ENCODE results near the gene C2CD4D. TPM values are rescaled to one million over a fixed set of nuclear protein-coding genes. Genes with fewer than 3 reads are reported as not detected.

The C2CD4D gene
- total RNA-seq, 2 donors from 2014 or later = not detected

DNA sequence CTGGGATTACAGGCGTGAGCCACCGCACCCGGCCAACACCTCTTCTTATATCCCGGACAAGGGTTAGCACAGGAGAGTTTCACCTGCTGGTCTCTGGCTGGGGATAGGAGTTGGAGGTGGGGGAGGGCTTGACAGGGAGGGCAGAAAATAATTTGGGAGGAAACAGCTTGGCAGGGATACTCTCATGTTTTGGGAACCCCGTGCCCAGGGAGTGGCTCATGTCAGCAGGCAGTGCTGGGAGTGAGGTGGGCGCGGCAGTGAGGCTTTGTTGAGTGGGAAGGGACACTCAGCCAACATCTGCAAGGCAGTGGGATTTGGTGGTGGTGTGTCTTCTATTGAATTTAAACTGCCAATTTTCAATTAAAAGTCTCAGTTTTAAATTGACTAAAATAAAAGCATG is 15.0 kb upstream of the C2CD4D start:
- no peaks in the 10 kb centered on the region for H3K27me3 ChIP-seq (replicated peaks; ENCODE audit: insufficient read depth)
- TF ChIP-seq, protein P1, sequence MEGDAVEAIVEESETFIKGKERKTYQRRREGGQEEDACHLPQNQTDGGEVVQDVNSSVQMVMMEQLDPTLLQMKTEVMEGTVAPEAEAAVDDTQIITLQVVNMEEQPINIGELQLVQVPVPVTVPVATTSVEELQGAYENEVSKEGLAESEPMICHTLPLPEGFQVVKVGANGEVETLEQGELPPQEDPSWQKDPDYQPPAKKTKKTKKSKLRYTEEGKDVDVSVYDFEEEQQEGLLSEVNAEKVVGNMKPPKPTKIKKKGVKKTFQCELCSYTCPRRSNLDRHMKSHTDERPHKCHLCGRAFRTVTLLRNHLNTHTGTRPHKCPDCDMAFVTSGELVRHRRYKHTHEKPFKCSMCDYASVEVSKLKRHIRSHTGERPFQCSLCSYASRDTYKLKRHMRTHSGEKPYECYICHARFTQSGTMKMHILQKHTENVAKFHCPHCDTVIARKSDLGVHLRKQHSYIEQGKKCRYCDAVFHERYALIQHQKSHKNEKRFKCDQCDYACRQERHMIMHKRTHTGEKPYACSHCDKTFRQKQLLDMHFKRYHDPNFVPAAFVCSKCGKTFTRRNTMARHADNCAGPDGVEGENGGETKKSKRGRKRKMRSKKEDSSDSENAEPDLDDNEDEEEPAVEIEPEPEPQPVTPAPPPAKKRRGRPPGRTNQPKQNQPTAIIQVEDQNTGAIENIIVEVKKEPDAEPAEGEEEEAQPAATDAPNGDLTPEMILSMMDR (IDR thresholded peaks at IDR 0.05) = no peak
- DNase-seq (ENCODE audit: low spot score) = no peak

DNA sequence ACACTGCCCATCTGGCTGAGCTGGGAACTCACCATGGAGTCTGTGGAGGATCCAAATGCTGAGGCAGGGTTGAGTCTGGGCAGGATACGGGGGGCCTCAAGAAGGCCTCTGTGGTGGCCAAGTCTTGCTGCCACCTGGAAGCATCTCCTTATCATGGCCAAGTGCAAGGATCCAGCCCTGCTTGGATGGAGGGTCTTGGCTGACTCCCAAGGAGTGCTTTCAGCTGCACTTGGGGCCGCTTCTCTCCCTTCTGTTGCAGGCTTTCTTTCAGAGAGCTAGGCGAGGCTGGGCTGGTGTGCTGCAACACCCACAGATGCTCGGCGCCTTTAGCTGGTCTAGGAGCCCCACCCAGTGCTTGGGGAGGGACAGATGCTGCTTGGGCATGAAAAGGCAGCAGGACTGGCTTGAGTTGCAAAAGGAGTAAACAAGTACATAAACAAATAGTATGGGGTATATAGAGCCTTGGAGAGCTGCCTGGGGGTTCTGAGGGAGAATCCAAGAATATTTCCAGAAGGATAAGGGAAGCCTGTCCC is 13.9 kb upstream of the C2CD4D start, which contains the start of gene THEM5:
THEM5 (minus strand) TSS at position 302 of the 533 bp plus-strand sequence; CDS start at position 155, 147 bp downstream.
- ATAC-seq (ENCODE audit: insufficient number of reproducible peaks, low FRiP score, low read depth) (no peak), DNase-seq (ENCODE audit: low spot score) (no peak)
- Histone ChIP-seq H3K27me3 (replicated peaks; ENCODE audit: insufficient read depth) (no peaks in the 10 kb centered on the region), H3K4me3 (no peak within 1 kb of the TSS), H3K9me3 (no peaks in the 10 kb centered on the region), H3K4me1 (ENCODE audit: control insufficient read depth in 1 of 2, low read depth in 2 of 2) (peaks cover 0 to 13% of the 10 kb centered on the region in 2 donors), H3K36me3 (no peaks in the 10 kb centered on the region), H3K27ac (no peak within 1 kb of the TSS)
- TF ChIP-seq, protein P1 (IDR thresholded peaks at IDR 0.05) = no peak

More for the DNA sequence above, 15.0 kb upstream of the C2CD4D start:
- no peak overlapping the region for H3K27ac ChIP-seq
- no peak for ATAC-seq (ENCODE audit: insufficient number of reproducible peaks, low FRiP score, low read depth)
- H3K9me3 ChIP-seq = no peaks in the 10 kb centered on the region
- H3K4me3 ChIP-seq = no peak overlapping the region
- peaks cover 0 to 13% of the 10 kb centered on the region in 2 donors for H3K4me1 ChIP-seq (ENCODE audit: control insufficient read depth in 1 of 2, low read depth in 2 of 2)
- no peaks in the 10 kb centered on the region for H3K36me3 ChIP-seq

DNA sequence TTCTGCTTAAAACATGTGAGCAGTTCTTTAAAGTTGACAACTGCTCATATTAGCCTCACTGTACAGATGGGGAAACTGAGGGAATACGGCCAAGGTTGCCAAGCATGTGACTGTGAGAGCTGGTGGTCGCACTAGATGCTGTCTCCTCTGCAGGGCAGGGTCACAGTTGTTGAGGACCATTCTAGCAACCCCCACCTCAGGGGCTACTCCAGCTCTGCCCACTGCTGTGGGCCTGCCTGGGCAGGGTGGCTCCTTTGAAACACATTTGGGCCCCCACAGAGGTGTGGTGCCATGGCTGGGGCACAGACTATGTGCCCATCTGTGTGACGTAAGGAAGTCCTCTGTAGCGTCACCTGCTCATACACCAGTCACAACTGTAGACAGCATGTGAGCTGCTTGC is 13.1 kb upstream of the C2CD4D start:
- no peaks in the 10 kb centered on the region for H3K36me3 ChIP-seq
- TF ChIP-seq, protein P1 (IDR thresholded peaks at IDR 0.05) = no peak
- no peak overlapping the region for H3K27ac ChIP-seq
- DNase-seq (ENCODE audit: low spot score) (no peak), ATAC-seq (ENCODE audit: insufficient number of reproducible peaks, low FRiP score, low read depth) (no peak)
- H3K4me1 ChIP-seq (ENCODE audit: control insufficient read depth in 1 of 2, low read depth in 2 of 2) = peaks cover 0 to 13% of the 10 kb centered on the region in 2 donors
- no peaks in the 10 kb centered on the region for H3K27me3 ChIP-seq (replicated peaks; ENCODE audit: insufficient read depth)
- H3K9me3 ChIP-seq = no peaks in the 10 kb centered on the region
- H3K4me3 ChIP-seq = no peak overlapping the region

DNA sequence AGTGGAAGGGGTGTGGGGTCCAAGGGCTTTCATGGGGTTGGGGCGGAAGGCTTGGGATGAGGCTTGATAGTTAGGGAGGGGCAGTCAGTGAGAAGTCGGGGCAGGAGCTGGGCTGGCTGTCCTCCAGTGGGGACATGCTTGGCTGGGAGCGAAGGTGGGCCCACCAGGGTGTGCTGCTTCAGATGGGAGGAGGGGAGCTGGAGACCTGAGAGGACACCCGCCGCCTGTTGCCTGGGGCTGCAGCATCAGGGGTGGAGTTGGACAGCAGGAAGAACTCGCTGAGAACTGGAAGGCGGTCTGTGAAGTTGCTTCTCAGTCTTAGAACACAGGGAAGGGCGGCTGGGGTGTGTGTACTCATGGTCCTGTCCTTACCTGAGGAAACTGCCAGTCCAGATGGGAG is 12.3 kb upstream of the C2CD4D start:
- ATAC-seq (ENCODE audit: insufficient number of reproducible peaks, low FRiP score, low read depth) (no peak), DNase-seq (ENCODE audit: low spot score) (no peak)
- Histone ChIP-seq H3K9me3 (no peaks in the 10 kb centered on the region), H3K4me1 (ENCODE audit: control insufficient read depth in 1 of 2, low read depth in 2 of 2) (peaks cover 0 to 13% of the 10 kb centered on the region in 2 donors), H3K27me3 (replicated peaks; ENCODE audit: insufficient read depth) (no peaks in the 10 kb centered on the region), H3K27ac (no peak overlapping the region), H3K4me3 (no peak overlapping the region), H3K36me3 (no peaks in the 10 kb centered on the region)
- TF ChIP-seq, protein P1 (IDR thresholded peaks at IDR 0.05) = no peak

DNA sequence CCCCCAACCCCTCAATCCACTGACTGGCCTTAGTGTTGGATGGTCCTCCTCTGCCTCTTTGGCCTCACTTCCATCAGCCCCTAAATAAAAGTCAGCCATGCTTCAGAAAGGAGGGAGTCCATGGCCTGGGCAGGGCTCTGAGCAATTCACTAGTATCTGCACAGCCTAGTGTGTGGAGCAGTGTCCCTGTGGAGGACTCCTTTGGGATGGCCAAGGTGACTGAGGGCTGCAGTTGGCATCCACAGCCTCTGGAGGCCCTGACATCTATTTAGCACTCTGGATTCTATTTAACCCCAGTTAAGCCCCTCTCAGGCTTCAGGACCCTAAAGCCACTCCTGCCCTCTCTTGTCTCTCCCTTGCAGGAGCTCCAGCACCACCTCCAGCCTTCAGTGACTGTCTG is 10.3 kb upstream of the C2CD4D start:
- TF ChIP-seq, protein P1 (IDR thresholded peaks at IDR 0.05) = no peak
- no peaks in the 10 kb centered on the region for H3K4me1 ChIP-seq (ENCODE audit: control insufficient read depth in 1 of 2, low read depth in 2 of 2)
- ATAC-seq (ENCODE audit: insufficient number of reproducible peaks, low FRiP score, low read depth) = no peak
- DNase-seq (ENCODE audit: low spot score) = no peak
- no peak overlapping the region for H3K27ac ChIP-seq
- H3K27me3 ChIP-seq (replicated peaks; ENCODE audit: insufficient read depth) = no peaks in the 10 kb centered on the region
- H3K4me3 ChIP-seq = no peak overlapping the region
- no peaks in the 10 kb centered on the region for H3K36me3 ChIP-seq
- no peaks in the 10 kb centered on the region for H3K9me3 ChIP-seq
